GM12878 (cell line): ENCODE measurements around the gene GYS2. TPM values are rescaled to one million over a fixed set of nuclear protein-coding genes. Genes with fewer than 3 reads are reported as not detected.

ENCODE experiments used
- DPF2 ChIP-seq: fragments of 450-650 bp; IDR thresholded peaks from 2 replicates; pipeline ENCODE4 v1.6.1; 2017; ENCODE audit warnings: mild to moderate bottlenecking
- ETV6 ChIP-seq, 2 experiments: fragments of 450-650 bp in 1 of 2; IDR thresholded peaks in 1 of 2; conservative IDR thresholded peaks in 1 of 2; 2 replicates each; pipeline ENCODE4 v1.6.1; 2014; ENCODE audit warnings: antibody characterized with exemption in 1 of 2, borderline replicate concordance in 1 of 2, low read depth in 1 of 2, mild to moderate bottlenecking in 1 of 2, moderate library complexity in 1 of 2
- NR2C1 ChIP-seq: fragments of 450-650 bp; IDR thresholded peaks from 2 replicates; pipeline ENCODE4 v1.6.1; 2017; ENCODE audit warnings: antibody characterized with exemption, mild to moderate bottlenecking, moderate library complexity
- POLR2AphosphoS5 ChIP-seq: IDR thresholded peaks from 2 replicates; pipeline ENCODE4 v1.6.1; 2011; ENCODE audit warnings: mild to moderate bottlenecking, low read length, inconsistent platforms
- RBBP5 ChIP-seq: fragments of 200-600 bp; sonication (generic); conservative IDR thresholded peaks from 2 replicates; pipeline ENCODE4 v1.6.1; 2016
- SREBF2 ChIP-seq: IDR thresholded peaks from 2 replicates; pipeline ENCODE4 v1.6.1; 2012; ENCODE audit warnings: mild to moderate bottlenecking, low read length
- SUZ12 ChIP-seq: fragments of 200-600 bp; sonication (generic); IDR thresholded peaks from one replicate; pipeline ENCODE4 v1.6.1; 2018; ENCODE audit warnings: antibody characterized with exemption, mild to moderate bottlenecking; ENCODE audit not compliant: unreplicated experiment
- polyA plus RNA-seq, 11 experiments: library from polyadenylated mRNA; depleted of rRNA in 4 of 11; unstranded in 6 of 11; stranded (reverse) in 5 of 11; fragments of >200 nt; fragmentation: Nextera tagmentation in 4 of 11; fragmentation: Illumina TruSeq in 1 of 11; extraction: Ambion mirVana in 4 of 11; extraction: Trizol in 1 of 11; gene quantifications; 1 replicate in 1 of 11; 2 replicates in 10 of 11; pipeline versions ENCODE4 v1.2.1 to v1.2.3, GENCODE V29; 2011 to 2016; ENCODE audit warnings: inconsistent platforms in 2 of 11, missing spikeins in 2 of 11, low read depth in 1 of 11
- total RNA-seq, 4 experiments: library from RNA; depleted of rRNA in 3 of 4; stranded (reverse); fragments of >200 nt in 3 of 4; fragmentation: Illumina TruSeq in 1 of 4; extraction: Trizol in 1 of 4; gene quantifications; 2 replicates each; pipeline versions ENCODE4 v1.2.1 to v1.2.3, GENCODE V29; 2013 to 2021
- TF ChIP-seq, protein P1 (sequence below): IDR thresholded peaks from 2 replicates; pipeline ENCODE4 v1.6.1; 2012; ENCODE audit warnings: low read depth, low read length, improper control_type of control experiment
- TF ChIP-seq, protein P2 (sequence below): IDR thresholded peaks from 2 replicates; pipeline ENCODE4 v1.6.1; 2011; ENCODE audit warnings: borderline replicate concordance, low read depth, mild to moderate bottlenecking, moderate library complexity, mixed read lengths, low read length; ENCODE audit not compliant: insufficient read depth; ENCODE audit errors: extremely low read length
- TF ChIP-seq, protein P3 (sequence below): fragments of 450-650 bp; IDR thresholded peaks from 2 replicates; pipeline ENCODE4 v1.6.1; 2016; ENCODE audit warnings: mild to moderate bottlenecking

GYS2 gene
- total and polyA plus RNA-seq, 10 of the 15 experiments (the other 5 are each of a cell fraction or from before 2014, with no cell fraction given) = not detected

DNA sequence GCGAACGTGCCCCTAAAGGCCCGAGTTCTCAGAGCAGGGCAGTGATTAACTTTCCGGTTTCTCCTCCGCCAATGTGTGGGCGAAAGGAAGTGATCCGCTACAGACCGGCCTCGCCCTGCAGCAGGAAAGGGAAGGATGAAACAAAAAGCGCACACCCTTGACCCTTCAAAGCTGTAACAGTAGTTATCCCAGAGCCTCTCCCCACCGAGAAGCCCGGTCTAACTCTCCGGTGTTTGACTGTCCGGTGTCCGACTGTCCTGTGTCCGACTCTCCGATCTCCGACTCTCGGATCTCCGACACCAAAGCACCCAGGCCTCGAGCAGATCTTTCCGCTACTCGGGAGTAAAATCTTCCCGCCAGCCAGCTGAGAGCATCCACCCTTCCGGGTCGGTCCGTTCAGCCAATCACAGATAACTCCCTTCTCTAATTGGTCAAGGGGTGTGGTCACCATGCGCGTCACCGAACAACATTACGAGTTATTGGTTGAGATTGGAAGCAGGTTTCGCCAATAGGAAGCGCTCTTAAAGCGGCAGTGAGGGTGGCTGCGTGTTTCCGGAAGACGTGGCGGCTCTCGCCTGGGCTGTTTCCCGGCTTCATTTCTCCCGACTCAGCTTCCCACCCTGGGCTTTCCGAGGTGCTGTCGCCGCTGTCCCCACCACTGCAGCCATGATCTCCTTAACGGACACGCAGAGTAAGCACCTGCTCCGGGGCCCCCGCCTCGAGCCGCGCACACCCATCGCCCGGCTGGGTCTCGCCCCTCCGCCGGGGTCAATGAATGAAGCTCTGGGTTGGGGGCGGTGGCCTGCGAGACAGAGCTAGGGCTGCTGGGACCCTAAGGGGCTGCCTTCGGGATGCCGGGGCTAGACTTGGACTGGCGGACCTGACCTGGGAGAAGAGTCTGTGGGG lies 103.1 kb downstream of the GYS2 start, which contains the start of the genes GOLT1B and RECQL (continued):
- no peak; the same call in 1 of the 2 replicates for TF ChIP-seq NR2C1
- TF ChIP-seq, protein P1, sequence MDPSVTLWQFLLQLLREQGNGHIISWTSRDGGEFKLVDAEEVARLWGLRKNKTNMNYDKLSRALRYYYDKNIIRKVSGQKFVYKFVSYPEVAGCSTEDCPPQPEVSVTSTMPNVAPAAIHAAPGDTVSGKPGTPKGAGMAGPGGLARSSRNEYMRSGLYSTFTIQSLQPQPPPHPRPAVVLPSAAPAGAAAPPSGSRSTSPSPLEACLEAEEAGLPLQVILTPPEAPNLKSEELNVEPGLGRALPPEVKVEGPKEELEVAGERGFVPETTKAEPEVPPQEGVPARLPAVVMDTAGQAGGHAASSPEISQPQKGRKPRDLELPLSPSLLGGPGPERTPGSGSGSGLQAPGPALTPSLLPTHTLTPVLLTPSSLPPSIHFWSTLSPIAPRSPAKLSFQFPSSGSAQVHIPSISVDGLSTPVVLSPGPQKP = peak; percentile 61
- 0 out of 2 replicates have a peak, but pooled peaks have one; percentile 10 for TF ChIP-seq DPF2
- peak; percentile 60; the same call in 1 of the 2 replicates for TF ChIP-seq RBBP5
- TF ChIP-seq, protein P2, sequence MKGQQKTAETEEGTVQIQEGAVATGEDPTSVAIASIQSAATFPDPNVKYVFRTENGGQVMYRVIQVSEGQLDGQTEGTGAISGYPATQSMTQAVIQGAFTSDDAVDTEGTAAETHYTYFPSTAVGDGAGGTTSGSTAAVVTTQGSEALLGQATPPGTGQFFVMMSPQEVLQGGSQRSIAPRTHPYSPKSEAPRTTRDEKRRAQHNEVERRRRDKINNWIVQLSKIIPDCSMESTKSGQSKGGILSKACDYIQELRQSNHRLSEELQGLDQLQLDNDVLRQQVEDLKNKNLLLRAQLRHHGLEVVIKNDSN = no peak
- peak; percentile 90 for TF ChIP-seq POLR2AphosphoS5
- TF ChIP-seq, protein P3, sequence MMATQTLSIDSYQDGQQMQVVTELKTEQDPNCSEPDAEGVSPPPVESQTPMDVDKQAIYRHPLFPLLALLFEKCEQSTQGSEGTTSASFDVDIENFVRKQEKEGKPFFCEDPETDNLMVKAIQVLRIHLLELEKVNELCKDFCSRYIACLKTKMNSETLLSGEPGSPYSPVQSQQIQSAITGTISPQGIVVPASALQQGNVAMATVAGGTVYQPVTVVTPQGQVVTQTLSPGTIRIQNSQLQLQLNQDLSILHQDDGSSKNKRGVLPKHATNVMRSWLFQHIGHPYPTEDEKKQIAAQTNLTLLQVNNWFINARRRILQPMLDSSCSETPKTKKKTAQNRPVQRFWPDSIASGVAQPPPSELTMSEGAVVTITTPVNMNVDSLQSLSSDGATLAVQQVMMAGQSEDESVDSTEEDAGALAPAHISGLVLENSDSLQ = peak; percentile 65
- TF ChIP-seq ETV6 (conservative IDR thresholded peaks at IDR 0.05 in 1 of 2, IDR thresholded peaks at IDR 0.05 in 1 of 2; ENCODE audit: borderline replicate concordance in 1 of 2, low read depth in 1 of 2) = peak in 1 of 2 experiments; percentile 80; a peak in 2 of 4 replicates
- TF ChIP-seq SUZ12 = no peak
- TF ChIP-seq SREBF2 = no peak
